H9 (cell line): ENCODE measurements around the gene CTSA. TPM values are rescaled to one million over a fixed set of nuclear protein-coding genes. Genes with fewer than 3 reads are reported as not detected.

Experiments used
- DNase-seq: peaks from one replicate; pipeline ENCODE4 v3.0.0-alpha.2; 2017
- H2AFZ ChIP-seq: one replicate; pipeline ENCODE4 v1.6.1; 2013; ENCODE audit warnings: mild to moderate bottlenecking, low read length, control low read depth, moderate library complexity
- H2AK5ac ChIP-seq: 2 replicates; pipeline ENCODE4 v1.6.1; 2013; ENCODE audit warnings: low read length, control low read depth, mixed read lengths; ENCODE audit not compliant: insufficient read length
- H2BK120ac ChIP-seq: one replicate; pipeline ENCODE4 v1.6.1; 2013; ENCODE audit warnings: low read depth, mild to moderate bottlenecking, low read length, control low read depth, inconsistent platforms; ENCODE audit not compliant: poor library complexity, severe bottlenecking
- H2BK12ac ChIP-seq: 2 replicates; pipeline ENCODE4 v1.6.1; 2013; ENCODE audit warnings: low read length, control low read depth, mixed read lengths, low read depth; ENCODE audit not compliant: insufficient read length
- H2BK15ac ChIP-seq: 2 replicates; pipeline ENCODE4 v1.6.1; 2013; ENCODE audit warnings: low read depth, low read length, control low read depth
- H2BK20ac ChIP-seq: one replicate; pipeline ENCODE4 v1.6.1; 2013; ENCODE audit warnings: low read depth, mild to moderate bottlenecking, low read length, control low read depth, inconsistent platforms; ENCODE audit not compliant: poor library complexity, severe bottlenecking
- H2BK5ac ChIP-seq: 2 replicates; pipeline ENCODE4 v1.6.1; 2013; ENCODE audit warnings: low read length, control low read depth, mixed read lengths; ENCODE audit not compliant: insufficient read length
- H3K14ac ChIP-seq: 2 replicates; pipeline ENCODE4 v1.6.1; 2013; ENCODE audit warnings: low read length, control low read depth; ENCODE audit not compliant: insufficient read depth
- H3K18ac ChIP-seq: 2 replicates; pipeline ENCODE4 v1.6.1; 2013; ENCODE audit warnings: low read depth, mild to moderate bottlenecking, mixed read lengths, low read length, control low read depth; ENCODE audit not compliant: insufficient read length
- H3K23ac ChIP-seq: 2 replicates; pipeline ENCODE4 v1.6.1; 2013; ENCODE audit warnings: low read length, control low read depth, mixed read lengths, low read depth; ENCODE audit not compliant: insufficient read length
- H3K23me2 ChIP-seq: 2 replicates; pipeline ENCODE4 v1.6.1; 2013; ENCODE audit warnings: low read depth, mild to moderate bottlenecking, mixed read lengths, low read length, control low read depth; ENCODE audit not compliant: insufficient read length, poor library complexity, severe bottlenecking
- H3K27ac ChIP-seq: 2 replicates; pipeline ENCODE4 v1.5.1; 2013; ENCODE audit warnings: low read length, control low read depth, mixed read lengths, low read depth; ENCODE audit not compliant: insufficient read length
- H3K27me3 ChIP-seq: 2 replicates; pipeline ENCODE4 v1.6.1; 2013; ENCODE audit warnings: low read length, control low read depth, inconsistent platforms; ENCODE audit not compliant: insufficient read depth
- H3K4ac ChIP-seq: 2 replicates; pipeline ENCODE4 v1.6.1; 2013; ENCODE audit warnings: low read depth, mild to moderate bottlenecking, control low read depth, inconsistent platforms, low read length, moderate library complexity
- H3K4me1 ChIP-seq: 2 replicates; pipeline ENCODE4 v1.6.1; 2013; ENCODE audit warnings: low read length, control low read depth, inconsistent platforms; ENCODE audit not compliant: insufficient read depth
- H3K4me2 ChIP-seq: 2 replicates; pipeline ENCODE4 v1.6.1; 2013; ENCODE audit warnings: low read length, control low read depth, mixed read lengths; ENCODE audit not compliant: insufficient read length, insufficient read depth
- H3K56ac ChIP-seq: 2 replicates; pipeline ENCODE4 v1.6.1; 2013; ENCODE audit warnings: low read depth, mild to moderate bottlenecking, mixed read lengths, low read length, control low read depth; ENCODE audit not compliant: insufficient read length
- H3K79me1 ChIP-seq: 2 replicates; pipeline ENCODE4 v1.6.1; 2013; ENCODE audit warnings: low read depth, mild to moderate bottlenecking, moderate library complexity, low read length, control low read depth, inconsistent platforms; ENCODE audit not compliant: insufficient read depth, poor library complexity, severe bottlenecking
- H3K79me2 ChIP-seq: 2 replicates; pipeline ENCODE4 v1.6.1; 2013; ENCODE audit warnings: low read length, control low read depth, inconsistent platforms; ENCODE audit not compliant: insufficient read depth
- H3K9ac ChIP-seq: 2 replicates; pipeline ENCODE4 v1.6.1; 2013; ENCODE audit warnings: low read length, control low read depth, mixed read lengths; ENCODE audit not compliant: insufficient read length; ENCODE audit errors: extremely low read depth
- H3K9me3 ChIP-seq: one replicate; pipeline ENCODE4 v1.6.1; 2013; ENCODE audit warnings: low read depth, low read length, inconsistent platforms; ENCODE audit not compliant: control insufficient read depth
- H3T11ph ChIP-seq: one replicate; pipeline ENCODE4 v1.6.1; 2013; ENCODE audit warnings: mild to moderate bottlenecking, low read length, control low read depth, inconsistent platforms
- H4K20me1 ChIP-seq: one replicate; pipeline ENCODE4 v1.6.1; 2013; ENCODE audit not compliant: control insufficient read depth, insufficient read length, insufficient read depth
- H4K5ac ChIP-seq: 2 replicates; pipeline ENCODE4 v1.6.1; 2013; ENCODE audit warnings: low read depth, mild to moderate bottlenecking, mixed read lengths, low read length, control low read depth; ENCODE audit not compliant: insufficient read length
- H4K8ac ChIP-seq: replicated peaks from 2 replicates; pipeline ENCODE4 v1.6.1; 2013; ENCODE audit warnings: low read length, control low read depth, mixed read lengths, low read depth; ENCODE audit not compliant: insufficient read length
- H4K91ac ChIP-seq: 2 replicates; pipeline ENCODE4 v1.6.1; 2013; ENCODE audit warnings: low read depth, mild to moderate bottlenecking, moderate library complexity, mixed read lengths, low read length, control low read depth; ENCODE audit not compliant: insufficient read length
- H3K27ac Mint-ChIP-seq, 3 experiments: 2 replicates in 2 of 3; 3 replicates in 1 of 3; pipeline ENCODE4 v1.8.0; 2020 to 2021; ENCODE audit warnings: mixed read lengths in 3 of 3, mild to moderate bottlenecking in 1 of 3, moderate library complexity in 1 of 3
- H3K27me3 Mint-ChIP-seq: 2 replicates; pipeline ENCODE4 v1.8.0; 2021; ENCODE audit warnings: low read depth, mild to moderate bottlenecking, moderate library complexity, mixed read lengths
- H3K36me3 Mint-ChIP-seq, 3 experiments: 2 replicates in 2 of 3; 3 replicates in 1 of 3; pipeline ENCODE4 v1.8.0; 2020 to 2021; ENCODE audit warnings: low read depth in 3 of 3, mixed read lengths in 3 of 3; ENCODE audit not compliant: insufficient read depth in 1 of 3
- H3K4me1 Mint-ChIP-seq, 2 experiments: 2 replicates each; pipeline ENCODE4 v1.8.0; 2020; ENCODE audit warnings: mixed read lengths in 2 of 2
- H3K4me3 Mint-ChIP-seq, 2 experiments: 2 replicates in 1 of 2; 3 replicates in 1 of 2; pipeline ENCODE4 v1.8.0; 2020 to 2021; ENCODE audit warnings: mild to moderate bottlenecking in 2 of 2, mixed read lengths in 2 of 2, moderate library complexity in 1 of 2
- H3K9me3 Mint-ChIP-seq, 2 experiments: 2 replicates in 1 of 2; 3 replicates in 1 of 2; pipeline ENCODE4 v1.8.0; 2020; ENCODE audit warnings: mild to moderate bottlenecking in 2 of 2, mixed read lengths in 2 of 2, moderate library complexity in 1 of 2
- CTCF ChIP-seq: fragments of 200-600 bp; sonication (generic); conservative IDR thresholded peaks from 3 replicates; pipeline ENCODE4 v1.8.0; 2021; ENCODE audit warnings: antibody characterized with exemption, mild to moderate bottlenecking
- WGBS: extraction: QIAGEN DNeasy Blood & Tissue Kit; methylation state at CpG from one replicate; pipeline ENCODE4 v1.1.7; 2013; ENCODE audit warnings: missing lambda C conversion rate, low lambda C conversion rate, mixed read lengths; ENCODE audit not compliant: insufficient read length; ENCODE audit errors: extremely low coverage; 5-methylcytosine and 5-hydroxymethylcytosine counted together
- total RNA-seq: library from RNA; stranded (reverse); gene quantifications from 2 replicates; pipeline ENCODE4 v1.2.1, GENCODE V29; 2021

Gene CTSA
- total RNA-seq, 1 experiment from 2014 or later: 64.4 TPM

GRCh38 chr20:45934586-45935415 is 43.7 kb downstream of the CTSA start, which contains the start of gene PCIF1:
Gene PCIF1, plus strand, starts transcription at chr20:45934683. Its CDS starts 4,317 bp downstream, at chr20:45939000.
- H4K20me1 ChIP-seq: no peaks in the 10 kb centered on the region
- no peaks in the 10 kb centered on the region for H3K9me3 ChIP-seq
- no peaks in the 10 kb centered on the region; the same call in 1 of the 2 replicates for H3K27me3 Mint-ChIP-seq
- peak within 1 kb of the TSS; percentile 96 for H3K14ac ChIP-seq
- H3K27ac Mint-ChIP-seq: peak within 1 kb of the TSS; percentile 99 to 100 (median 100)
- TF ChIP-seq CTCF: no peak
- H3K27ac ChIP-seq: peak within 1 kb of the TSS; percentile 61
- peak within 1 kb of the TSS; percentile 95 for H3K9ac ChIP-seq
- no peak within 1 kb of the TSS for H2BK15ac ChIP-seq
- no peak within 1 kb of the TSS for H3T11ph ChIP-seq
- no peaks in the 10 kb centered on the region for H3K9me3 Mint-ChIP-seq
- H3K4ac ChIP-seq: peak within 1 kb of the TSS; percentile 34; the same call in 1 of the 2 replicates
- H3K23ac ChIP-seq: no peak within 1 kb of the TSS
- H3K36me3 Mint-ChIP-seq: peaks cover 14 to 28% (median 26%) of the 10 kb centered on the region in 3 experiments
- H2BK5ac ChIP-seq: peak within 1 kb of the TSS; percentile 46
- peaks cover 32 to 33% of the 10 kb centered on the region in 2 experiments for H3K4me1 Mint-ChIP-seq
- no peak within 1 kb of the TSS for H2BK20ac ChIP-seq
- peak within 1 kb of the TSS; percentile 85 for H2BK120ac ChIP-seq
- H2AK5ac ChIP-seq: no peak within 1 kb of the TSS
- peak within 1 kb of the TSS; percentile 18 for H4K5ac ChIP-seq
- H3K27me3 ChIP-seq: no peaks in the 10 kb centered on the region
- peak within 1 kb of the TSS; percentile 76 for H4K91ac ChIP-seq
- no peaks in the 10 kb centered on the region for H3K79me1 ChIP-seq
- H3K4me1 ChIP-seq: peaks cover 11% of the 10 kb centered on the region
- H2BK12ac ChIP-seq: no peak within 1 kb of the TSS
- no CpG with 5 or more reads among the region's 102 CpGs for WGBS
- H3K79me2 ChIP-seq: peaks cover 4% of the 10 kb centered on the region; the same call in 1 of the 2 replicates
- H2AFZ ChIP-seq: no peak within 1 kb of the TSS
- peak within 1 kb of the TSS; percentile 97 to 98 for H3K4me3 Mint-ChIP-seq
- H4K8ac ChIP-seq: no peak within 1 kb of the TSS
- H3K18ac ChIP-seq: peak within 1 kb of the TSS; percentile 99
- peak; percentile 96 for DNase-seq
- H3K56ac ChIP-seq: no peak within 1 kb of the TSS
- peaks cover 11% of the 10 kb centered on the region for H3K23me2 ChIP-seq
- peak within 1 kb of the TSS; percentile 73 for H3K4me2 ChIP-seq
